BLaER1 treated with 17β-estradiol and CSF1 and Interleukin-3, amounts not matched to agents 10 nM and 100 nM (cell line): ENCODE measurements around the gene BCL7A.
A peak's percentile ranks its signal among the peaks of the same experiment; 100 is the strongest.
"Not testable (repeated sequence)": the region's sequence is repeated elsewhere in the genome, so short reads cannot be mapped to it uniquely, and the experiment has no call there.

Experiments used
- H3K27ac ChIP-seq, 11 experiments: shearing (Covaris generic); formaldehyde crosslinking; 2 replicates each; pipeline ENCODE4 v1.8.1; 2022
- H3K27me3 ChIP-seq, 11 experiments: shearing (Covaris generic); formaldehyde crosslinking; 2 replicates each; pipeline ENCODE4 v1.8.1; 2022
- H3K36me3 ChIP-seq, 11 experiments: shearing (Covaris generic); formaldehyde crosslinking; 2 replicates each; pipeline ENCODE4 v1.8.1; 2022
- H3K4me1 ChIP-seq, 10 experiments: shearing (Covaris generic); formaldehyde crosslinking; 2 replicates each; pipeline ENCODE4 v1.8.1; 2022
- H3K4me2 ChIP-seq, 11 experiments: shearing (Covaris generic); formaldehyde crosslinking; 2 replicates each; pipeline ENCODE4 v1.8.1; 2022
- H3K4me3 ChIP-seq, 10 experiments: shearing (Covaris generic); formaldehyde crosslinking; 2 replicates each; pipeline ENCODE4 v1.8.1; 2022
- H3K9ac ChIP-seq, 11 experiments: shearing (Covaris generic); formaldehyde crosslinking; 2 replicates each; pipeline ENCODE4 v1.8.1; 2022
- H3K9me3 ChIP-seq, 11 experiments: shearing (Covaris generic); formaldehyde crosslinking; replicated peaks in 1 of 11; 2 replicates each; pipeline ENCODE4 v1.8.1; 2022
- H4K20me1 ChIP-seq, 11 experiments: shearing (Covaris generic); formaldehyde crosslinking; 2 replicates each; pipeline ENCODE4 v1.8.1; 2022
- Cebpa-rat ChIP-seq, 11 experiments: shearing (Covaris generic); IDR thresholded peaks; 2 replicates each; pipeline ENCODE4 v1.8.1; 2022

The BCL7A gene

DNA sequence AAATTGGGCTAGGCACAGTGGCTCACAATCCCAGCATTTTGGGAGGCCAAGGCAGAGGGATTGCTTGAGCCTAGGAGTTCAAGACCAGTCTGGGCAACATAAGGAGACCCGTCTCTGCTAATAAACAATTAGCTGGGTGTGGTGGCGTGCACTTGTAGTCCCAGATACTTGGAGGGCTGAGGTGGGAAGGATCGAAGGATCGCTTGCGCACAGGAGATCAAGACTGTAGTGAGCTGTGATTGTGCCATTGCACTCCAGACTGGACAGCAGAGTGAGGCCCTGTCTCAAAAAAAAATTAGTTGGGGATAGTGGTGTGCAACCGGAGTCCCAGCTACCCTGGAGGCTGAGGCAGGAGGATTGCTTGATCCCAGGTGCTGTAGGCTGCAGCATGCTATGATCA is 38.7 kb upstream of the BCL7A start:
- peaks cover 44 to 72% (median 63%) of the 10 kb centered on the region in 10 experiments for H3K4me1 ChIP-seq
- no peaks in the 10 kb centered on the region for H3K27me3 ChIP-seq
- TF ChIP-seq Cebpa-rat (IDR thresholded peaks at IDR 0.05), result no peak
- peak overlapping the region; percentile 39 to 82 (median 75) for H3K4me2 ChIP-seq
- H3K9ac ChIP-seq, result peak overlapping the region in 5 of 11 experiments; percentile 54 to 67 (median 56); a peak in 6 of 22 replicates
- H3K9me3 ChIP-seq, result no peaks in the 10 kb centered on the region
- H3K36me3 ChIP-seq, result no peaks in the 10 kb centered on the region
- H3K4me3 ChIP-seq, result no peak overlapping the region; a peak in 1 of 20 replicates
- H4K20me1 ChIP-seq, result 0 out of 22 replicates have a peak, but pooled peaks cover 0 to 6% (median 0%) of the 10 kb centered on the region in 11 experiments
- peak overlapping the region in 8 of 11 experiments; percentile 58 to 71 (median 62); a peak in 13 of 22 replicates for H3K27ac ChIP-seq

- Histone ChIP-seq H3K27me3 (no peaks in the 10 kb centered on the region), H3K4me1 (peaks cover 44 to 70% (median 63%) of the 10 kb centered on the region in 10 experiments), H3K36me3 (no peaks in the 10 kb centered on the region), H3K9me3 (no peaks in the 10 kb centered on the region), H4K20me1 (0 out of 22 replicates have a peak, but pooled peaks cover 0 to 6% (median 0%) of the 10 kb centered on the region in 11 experiments), H3K4me3 (peak overlapping the region in 5 of 10 experiments; percentile 8 to 35 (median 16); a peak in 5 of 20 replicates), H3K9ac (peak overlapping the region in 9 of 11 experiments; percentile 35 to 67 (median 55); a peak in 17 of 22 replicates), H3K4me2 (peak overlapping the region; percentile 39 to 82 (median 75)), H3K27ac (peak overlapping the region in 9 of 11 experiments; percentile 45 to 71 (median 62); a peak in 18 of 22 replicates)
- TF ChIP-seq Cebpa-rat (IDR thresholded peaks at IDR 0.05), result peak in 2 of 11 experiments; percentile 9 to 62; a peak in 3 of 22 replicates
Observed at GRCh38 chr12:121983536-121984210, 38.0 kb upstream of the BCL7A start.

DNA sequence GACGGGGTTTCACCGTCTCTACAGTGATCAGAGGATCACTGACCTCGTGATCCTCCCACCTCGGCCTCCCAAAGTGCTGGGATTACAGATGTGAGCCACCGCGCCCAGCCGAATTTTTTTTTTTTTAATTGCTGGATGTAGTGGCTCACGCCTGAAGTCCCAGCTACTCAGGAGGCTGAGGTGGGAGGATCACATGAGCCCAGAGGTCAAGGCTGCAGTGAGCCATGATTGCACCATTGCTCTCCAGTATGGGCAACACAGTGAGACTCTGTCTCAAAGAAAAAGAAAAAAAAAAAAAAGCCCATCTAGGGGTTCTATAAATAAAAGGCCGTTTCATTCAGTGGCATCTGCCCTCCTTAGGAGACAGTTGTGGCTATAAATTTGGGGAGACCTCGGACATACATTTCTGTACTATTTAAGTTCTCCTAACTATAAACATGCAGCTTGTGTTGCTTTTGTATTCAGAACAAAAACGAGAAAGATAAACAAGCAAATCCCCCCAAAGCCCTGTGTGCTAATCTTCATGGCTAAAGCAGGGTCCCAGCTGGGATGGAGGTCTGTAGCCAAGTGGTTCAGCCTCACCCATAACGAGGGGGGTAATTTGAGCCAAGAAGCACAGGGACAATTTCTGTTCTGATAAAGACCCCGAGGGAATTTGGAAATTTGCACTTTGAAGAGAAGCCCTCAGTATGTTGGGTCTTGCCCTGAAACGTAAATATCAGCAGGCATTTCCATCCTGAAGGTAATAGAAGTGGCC is 35.0 kb upstream of the BCL7A start:
- no peaks in the 10 kb centered on the region for H3K27me3 ChIP-seq
- H3K4me2 ChIP-seq, result no peak overlapping the region
- H3K36me3 ChIP-seq, result no peaks in the 10 kb centered on the region
- H4K20me1 ChIP-seq, result no peaks in the 10 kb centered on the region
- peaks cover 36 to 70% (median 60%) of the 10 kb centered on the region in 10 experiments for H3K4me1 ChIP-seq
- no peaks in the 10 kb centered on the region for H3K9me3 ChIP-seq
- no peak overlapping the region for H3K9ac ChIP-seq
- H3K27ac ChIP-seq, result no peak overlapping the region
- no peak for TF ChIP-seq Cebpa-rat (IDR thresholded peaks at IDR 0.05)
- H3K4me3 ChIP-seq, result no peak overlapping the region

DNA sequence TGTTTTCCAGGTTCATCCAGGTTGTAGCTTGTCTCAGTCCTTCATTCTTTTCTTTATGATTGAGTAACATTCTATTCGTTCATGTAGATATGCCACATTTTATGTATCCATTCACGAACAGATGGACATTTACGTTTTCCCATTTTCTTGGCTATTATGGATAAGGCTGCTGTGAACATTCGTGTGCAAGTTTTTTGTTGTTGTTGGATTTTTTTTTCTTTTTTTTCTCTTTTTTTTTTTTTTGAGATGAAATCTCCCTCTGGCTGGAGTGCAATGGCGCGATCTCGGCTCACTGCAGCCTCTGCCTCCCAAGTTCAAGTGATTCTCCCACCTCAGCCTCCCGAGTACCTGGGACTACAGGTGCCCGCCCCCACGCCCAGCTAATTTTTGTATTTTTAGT is 33.2 kb upstream of the BCL7A start:
- peaks cover 35 to 61% (median 53%) of the 10 kb centered on the region in 10 experiments for H3K4me1 ChIP-seq
- not testable (repeated sequence) for H3K4me3 ChIP-seq, H3K27me3 ChIP-seq, H3K9me3 ChIP-seq, H3K9ac ChIP-seq, H3K27ac ChIP-seq, H4K20me1 ChIP-seq, H3K4me2 ChIP-seq, H3K36me3 ChIP-seq

DNA sequence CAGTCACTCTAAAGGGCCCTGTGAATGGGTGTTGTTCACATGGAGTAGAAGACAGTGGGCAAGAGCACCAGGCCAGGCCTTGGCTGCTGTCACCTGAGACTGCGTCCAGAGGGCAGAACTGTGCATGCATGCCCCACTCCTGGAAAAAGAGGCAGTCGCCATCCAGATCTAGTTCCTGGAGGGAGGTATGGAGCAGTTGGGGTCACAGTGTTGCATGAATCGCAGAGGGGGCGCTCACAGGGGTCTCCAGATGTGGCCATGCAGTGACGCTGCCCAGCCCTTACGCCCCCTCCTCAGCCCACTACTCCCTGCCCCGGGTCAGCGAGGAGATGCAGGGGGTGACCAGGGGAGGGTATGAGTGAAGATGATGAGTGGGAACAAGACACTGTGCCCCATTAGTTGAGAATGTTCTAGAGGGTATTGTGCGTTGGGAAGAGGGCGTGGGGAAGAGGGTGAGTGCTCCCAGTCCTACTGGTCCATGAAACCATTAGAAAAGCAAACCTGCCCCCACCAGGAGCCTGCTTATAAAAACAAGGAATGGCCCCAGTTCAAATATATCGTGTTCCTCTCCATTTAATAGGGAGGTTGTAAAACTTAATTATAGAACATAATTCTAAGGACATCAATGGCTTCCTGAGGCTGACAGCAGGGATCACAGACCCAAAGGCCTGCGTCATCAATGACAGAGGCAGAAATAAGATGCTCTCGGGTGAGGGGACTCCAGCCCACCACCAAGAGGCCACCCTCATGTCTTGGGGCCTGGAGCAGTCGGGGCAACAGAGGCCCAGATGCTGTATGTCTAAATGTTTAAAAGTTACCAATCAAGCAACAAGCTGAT is 32.2 kb upstream of the BCL7A start:
- peak overlapping the region in 6 of 11 experiments; percentile 10 to 87 (median 77); a peak in 8 of 22 replicates for H3K27ac ChIP-seq
- TF ChIP-seq Cebpa-rat (IDR thresholded peaks at IDR 0.05), result no peak
- no peaks in the 10 kb centered on the region for H3K9me3 ChIP-seq
- H4K20me1 ChIP-seq, result no peaks in the 10 kb centered on the region
- H3K27me3 ChIP-seq, result no peaks in the 10 kb centered on the region
- peak overlapping the region in 7 of 11 experiments; percentile 65 to 82 (median 79); a peak in 13 of 22 replicates for H3K4me2 ChIP-seq
- no peak overlapping the region for H3K9ac ChIP-seq
- no peaks in the 10 kb centered on the region for H3K36me3 ChIP-seq
- peaks cover 25 to 52% (median 43%) of the 10 kb centered on the region in 10 experiments for H3K4me1 ChIP-seq
- H3K4me3 ChIP-seq, result no peak overlapping the region

DNA sequence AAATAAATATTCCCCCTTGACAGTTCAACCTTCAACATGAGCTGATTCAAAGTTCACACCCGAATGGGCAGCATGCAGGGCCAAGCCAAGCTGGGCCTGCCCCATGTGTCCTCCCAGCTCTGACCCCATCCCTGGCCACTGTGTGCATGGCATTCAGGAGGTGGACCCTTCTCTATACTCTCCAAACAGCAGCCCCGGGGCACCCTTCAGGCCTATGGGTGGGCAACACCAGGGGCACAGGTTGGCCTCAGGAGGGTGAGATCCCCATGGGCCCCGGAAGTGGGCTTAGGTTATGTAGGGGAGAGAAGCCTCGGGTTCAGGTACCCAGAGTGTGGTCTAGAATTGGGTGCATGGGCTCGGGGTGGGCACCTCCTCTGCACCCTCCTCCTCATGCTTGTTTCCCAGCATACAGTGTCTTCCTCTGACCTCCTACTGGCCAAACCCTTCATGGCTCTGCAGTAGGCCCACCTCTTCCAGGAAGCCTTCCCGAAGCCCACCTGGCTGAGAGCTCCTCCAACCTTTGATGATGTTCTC is 31.5 kb upstream of the BCL7A start:
- Histone ChIP-seq H3K4me3 (no peak overlapping the region), H3K27me3 (no peaks in the 10 kb centered on the region), H3K9ac (peak overlapping the region in 3 of 11 experiments; percentile 7 to 76 (median 47); a peak in 3 of 22 replicates), H3K4me1 (peaks cover 22 to 50% (median 38%) of the 10 kb centered on the region in 10 experiments), H3K4me2 (peak overlapping the region in 10 of 11 experiments; percentile 7 to 85 (median 78); a peak in 17 of 22 replicates), H3K27ac (peak overlapping the region in 6 of 11 experiments; percentile 10 to 87 (median 77); a peak in 10 of 22 replicates), H4K20me1 (no peaks in the 10 kb centered on the region), H3K9me3 (peaks cover 0 to 3% (median 0%) of the 10 kb centered on the region in 11 experiments; a peak in 1 of 22 replicates), H3K36me3 (no peaks in the 10 kb centered on the region)
- no peak for TF ChIP-seq Cebpa-rat (IDR thresholded peaks at IDR 0.05)

GRCh38 chr12:121990692-121991603 is 30.7 kb upstream of the BCL7A start:
- Histone ChIP-seq H3K27ac (peak overlapping the region in 10 of 11 experiments; percentile 11 to 87 (median 76); a peak in 17 of 22 replicates), H3K4me2 (peak overlapping the region; percentile 65 to 89 (median 79)), H3K4me3 (0 out of 20 replicates have a peak overlapping the region, but pooled peaks of 1 of the 10 experiments have one; percentile 37)

More at GRCh38 chr12:121990692-121991603, 30.7 kb upstream of the BCL7A start:
- no peaks in the 10 kb centered on the region for H3K36me3 ChIP-seq
- peaks cover 28 to 58% (median 45%) of the 10 kb centered on the region in 10 experiments for H3K4me1 ChIP-seq
- peaks cover 0 to 6% (median 0%) of the 10 kb centered on the region in 11 experiments; a peak in 1 of 22 replicates for H3K9me3 ChIP-seq
- no peaks in the 10 kb centered on the region for H4K20me1 ChIP-seq
- H3K9ac ChIP-seq, result peak overlapping the region in 7 of 11 experiments; percentile 61 to 77 (median 71); a peak in 10 of 22 replicates
- no peaks in the 10 kb centered on the region for H3K27me3 ChIP-seq
- no peak for TF ChIP-seq Cebpa-rat (IDR thresholded peaks at IDR 0.05)
